HEK293T (cell line): ENCODE results near the gene KIF1A.

ENCODE experiments used
- ARNT ChIP-seq: fragments of 450-650 bp; IDR thresholded peaks from 2 replicates; pipeline ENCODE4 v1.6.1; 2017; ENCODE audit warnings: mild to moderate bottlenecking
- CTBP1 ChIP-seq: fragments of 450-650 bp; IDR thresholded peaks from 2 replicates; pipeline ENCODE4 v1.6.1; 2016; ENCODE audit warnings: borderline replicate concordance
- FOXA1 ChIP-seq: fragments of 450-650 bp; IDR thresholded peaks from 2 replicates; pipeline ENCODE4 v1.6.1; 2016; ENCODE audit warnings: mild to moderate bottlenecking
- FOXM1 ChIP-seq: fragments of 450-650 bp; IDR thresholded peaks from 2 replicates; pipeline ENCODE4 v1.6.1; 2017; ENCODE audit warnings: mild to moderate bottlenecking, borderline replicate concordance
- LEF1 ChIP-seq: fragments of 450-650 bp; IDR thresholded peaks from 2 replicates; pipeline ENCODE4 v1.6.1; 2017; ENCODE audit warnings: mild to moderate bottlenecking, borderline replicate concordance
- SP1 ChIP-seq: fragments of 450-650 bp; IDR thresholded peaks from 2 replicates; pipeline ENCODE4 v1.6.1; 2017

DNA sequence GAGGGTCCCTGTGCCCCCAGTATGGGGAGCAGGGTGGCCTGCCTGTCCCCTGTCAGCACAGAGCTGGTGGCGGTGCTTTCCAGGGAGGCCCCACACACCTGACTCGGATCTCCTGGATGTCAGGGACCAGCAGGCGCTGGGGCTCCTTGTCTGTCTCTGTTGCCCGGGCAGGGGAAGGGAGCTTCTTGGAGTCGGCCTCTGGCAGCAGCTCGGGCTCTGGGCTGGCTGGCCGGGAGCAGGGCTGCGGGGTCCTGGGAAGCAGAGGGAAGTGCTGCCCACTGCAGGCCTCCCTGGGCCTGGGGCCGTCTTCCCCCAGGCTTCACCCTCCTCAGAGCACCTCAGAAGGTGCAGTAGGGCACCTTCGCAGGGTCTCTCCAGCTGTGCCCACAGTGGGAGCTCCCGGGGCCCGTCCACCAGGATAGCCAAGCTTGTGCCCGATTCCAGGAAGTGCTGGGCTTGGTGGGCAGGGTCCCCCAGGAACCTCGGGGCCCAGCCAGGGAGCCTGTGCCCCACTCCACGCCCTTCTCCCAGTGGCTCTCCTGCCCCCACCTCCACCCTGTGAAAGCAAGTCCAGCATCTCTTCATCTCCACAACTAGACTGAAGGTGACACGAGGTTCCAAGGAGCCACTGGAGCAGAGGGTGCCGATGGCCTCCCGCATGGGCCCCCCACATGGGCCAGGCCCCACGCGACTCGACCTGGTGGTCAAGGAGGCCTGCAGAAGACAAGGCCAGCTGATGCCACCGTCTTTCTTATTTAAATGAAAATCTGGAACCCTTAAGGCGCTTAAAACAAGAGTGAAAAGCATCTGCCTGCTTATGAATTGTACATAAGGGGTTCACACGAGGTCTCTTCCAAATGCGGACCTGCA lies 100.1 kb downstream of the KIF1A start:
- TF ChIP-seq SP1, result no peak
- no peak for TF ChIP-seq FOXA1
- no peak for TF ChIP-seq ARNT
- no peak for TF ChIP-seq LEF1
- no peak for TF ChIP-seq FOXM1
- no peak for TF ChIP-seq CTBP1
